HG03039 (cell line): ENCODE results near the gene PRKN.

Experiments used
- ATAC-seq: cut with Tn5 transposase; IDR thresholded peaks from one replicate; pipeline ENCODE4 v1.9.1; 2021; ENCODE audit warnings: mild to moderate bottlenecking, moderate library complexity; ENCODE audit not compliant: unreplicated experiment

PRKN gene

DNA sequence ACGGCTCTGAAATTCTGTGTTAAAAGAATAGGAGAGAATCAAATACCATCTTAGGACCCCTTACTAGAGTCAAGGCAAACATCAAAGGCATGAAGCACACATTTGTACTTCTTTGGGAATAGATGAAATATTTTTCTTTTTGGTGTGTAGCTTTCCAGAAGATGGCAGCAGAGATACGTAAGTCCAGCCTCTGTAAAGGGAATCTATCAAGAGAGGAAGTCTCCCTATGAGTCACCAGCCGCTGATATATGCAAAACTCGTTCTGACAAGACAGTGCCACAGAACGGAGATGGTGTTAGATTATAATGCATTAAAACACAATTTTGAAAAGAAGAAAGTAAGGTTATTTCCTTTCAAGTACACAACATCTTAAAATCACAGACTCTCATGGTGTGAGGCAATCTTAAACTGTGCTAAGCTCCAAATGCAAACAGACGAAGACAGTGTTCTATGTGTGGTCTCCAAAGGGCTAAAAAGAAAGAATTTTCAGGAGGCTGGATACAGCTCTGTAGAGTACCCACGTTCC, 1333.7 kb downstream of the PRKN start:
- peak; percentile 100 for ATAC-seq

DNA sequence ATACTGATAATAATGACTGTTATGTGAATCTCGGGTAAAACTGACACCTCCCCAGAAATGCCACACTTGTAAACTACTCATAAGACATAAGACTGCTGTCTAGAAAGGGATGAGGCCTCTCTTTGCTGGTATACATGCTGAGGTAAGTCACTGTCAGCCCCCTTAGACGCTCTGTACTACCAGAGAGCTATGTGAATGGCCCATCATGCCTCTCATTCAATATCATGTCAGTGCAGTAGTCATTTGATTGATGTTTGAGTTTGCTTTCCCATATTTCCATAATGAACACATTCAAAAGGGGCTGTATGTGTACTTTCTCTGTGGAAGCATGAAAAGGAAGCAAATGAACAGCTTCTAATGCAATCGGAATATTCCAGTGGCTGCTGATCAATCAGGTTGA, 1334.3 kb downstream of the PRKN start:
- no peak for ATAC-seq

DNA sequence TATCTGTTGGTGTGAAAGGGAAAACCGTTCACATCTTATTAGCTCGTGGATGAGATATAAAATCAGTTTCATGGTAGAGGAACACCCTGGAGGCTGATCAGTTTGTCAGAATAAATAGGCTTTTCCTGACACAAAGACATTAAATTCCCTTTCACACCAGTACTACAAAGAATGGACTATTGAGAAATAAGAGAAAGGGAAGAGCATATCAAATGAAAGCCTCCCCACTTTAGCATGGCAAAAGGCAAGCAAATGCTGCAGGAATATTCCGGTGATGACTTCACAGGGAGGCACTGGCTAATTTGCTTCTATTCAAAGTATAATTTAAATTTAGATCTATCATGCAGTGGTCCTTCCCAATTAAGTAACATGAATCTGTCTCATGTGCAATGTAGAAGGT, 1337.8 kb downstream of the PRKN start:
- ATAC-seq, result no peak

DNA sequence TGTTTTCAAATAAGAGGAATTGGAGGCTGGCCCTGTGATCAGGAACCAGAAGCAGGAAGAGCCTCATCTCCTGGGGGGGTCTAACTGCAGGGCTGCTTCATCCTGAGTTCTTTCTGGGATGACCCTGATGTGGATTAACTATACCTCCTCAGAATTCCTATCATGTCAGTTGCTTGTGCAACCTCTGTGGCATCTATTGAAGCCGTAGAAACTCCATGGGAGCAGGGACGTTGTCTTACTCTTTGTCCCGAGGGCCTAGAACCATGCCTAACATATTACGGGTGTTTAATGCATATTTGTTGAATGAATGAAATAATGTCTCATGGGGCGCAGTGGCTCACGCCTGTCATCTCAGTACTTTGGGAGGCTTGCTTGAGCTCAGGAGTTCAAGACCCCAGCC, 1343.6 kb downstream of the PRKN start:
- no peak for ATAC-seq

DNA sequence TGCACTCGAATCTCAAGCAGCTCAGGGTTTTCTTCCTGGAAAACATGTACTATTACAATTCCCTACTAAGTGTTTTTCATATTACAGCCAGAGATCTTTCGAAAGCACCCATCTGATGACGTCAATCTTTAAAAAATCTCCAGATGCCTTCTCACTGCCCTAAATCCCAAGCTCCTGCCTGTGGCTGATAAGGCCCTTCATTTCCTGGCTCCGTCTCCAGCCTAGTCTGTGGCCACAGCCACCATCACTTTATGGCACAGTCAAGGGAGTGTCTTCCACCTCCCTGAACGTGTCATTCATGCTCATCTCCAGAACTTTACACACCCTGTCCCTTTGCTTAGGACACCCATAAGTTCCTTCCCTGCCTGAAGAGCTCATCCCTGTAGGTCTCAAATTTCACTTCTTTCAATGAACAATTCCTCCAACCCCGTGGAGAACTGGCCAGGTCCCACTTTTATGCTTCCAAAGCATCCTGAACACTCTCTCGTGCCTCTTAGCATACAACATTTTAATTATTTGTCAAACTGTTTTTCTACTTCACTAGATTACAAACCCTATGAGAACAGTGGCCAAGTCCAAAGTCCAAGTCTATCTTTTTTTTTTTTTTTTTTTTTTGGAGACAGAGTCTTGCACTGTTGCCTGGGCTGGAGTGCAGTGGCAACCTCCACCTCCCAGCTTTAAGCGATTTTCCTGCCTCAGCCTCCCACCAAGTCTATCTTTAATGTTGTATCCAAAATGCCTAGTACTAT, 1347.6 kb downstream of the PRKN start:
- ATAC-seq, result no peak

DNA sequence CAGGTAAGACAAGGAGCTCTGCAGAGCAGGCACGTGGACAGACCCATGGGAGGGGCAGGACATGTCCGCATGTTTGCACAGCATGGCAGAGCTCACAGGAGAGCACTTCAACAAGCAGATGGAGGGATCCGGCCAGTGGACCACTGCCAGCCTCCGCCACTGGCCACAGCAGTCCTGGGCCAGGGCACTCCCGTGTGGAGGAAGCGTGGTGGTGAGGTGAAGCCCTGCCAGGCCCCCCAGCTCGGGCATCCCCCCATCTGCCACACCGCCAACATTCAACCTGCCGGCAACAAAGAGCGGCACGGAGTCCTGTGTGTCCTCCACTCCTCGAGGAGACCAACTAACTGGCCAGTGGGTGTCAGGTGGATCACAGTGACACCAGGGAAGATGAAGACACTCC, 1349.5 kb downstream of the PRKN start:
- ATAC-seq, result no peak

DNA sequence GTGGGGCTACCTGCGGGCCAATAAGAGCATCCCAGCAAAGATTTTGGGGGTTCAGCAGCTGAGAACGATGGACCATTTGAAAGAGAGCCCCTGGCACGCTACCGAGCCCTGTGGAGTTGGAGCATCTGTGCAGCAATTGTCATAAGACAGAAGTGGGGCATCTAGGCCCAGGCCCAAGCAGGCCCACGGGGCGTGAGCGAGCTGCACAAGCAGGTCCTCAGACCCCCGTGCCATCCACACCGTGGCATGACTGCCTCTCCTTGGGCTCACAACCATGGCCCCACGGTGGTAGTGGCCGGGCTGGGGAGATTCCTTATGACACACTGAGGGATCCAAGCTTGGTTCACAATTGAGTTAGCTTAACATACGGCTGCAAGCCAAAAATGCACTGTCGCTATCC, 1350.5 kb downstream of the PRKN start:
- ATAC-seq, result no peak

DNA sequence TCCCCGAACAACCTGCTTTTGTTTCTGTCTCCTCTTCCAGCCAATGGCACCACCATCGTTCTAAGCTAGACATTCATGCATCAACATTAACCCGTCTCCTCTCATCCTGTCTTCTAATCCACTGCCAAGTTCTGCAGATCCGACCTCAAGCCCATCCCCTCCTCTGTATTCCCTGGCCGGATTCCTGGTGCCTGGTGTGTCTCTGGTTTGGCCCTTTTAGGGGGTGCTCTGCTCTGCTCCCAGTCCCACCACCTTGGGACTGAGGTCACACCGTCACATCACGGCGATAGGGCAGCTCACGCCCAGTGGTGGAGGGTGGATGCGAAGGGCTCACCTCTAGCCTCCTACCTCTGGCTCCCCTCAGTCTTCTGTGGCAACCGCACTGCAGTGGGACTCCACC, 1351.2 kb downstream of the PRKN start:
- no peak for ATAC-seq

DNA sequence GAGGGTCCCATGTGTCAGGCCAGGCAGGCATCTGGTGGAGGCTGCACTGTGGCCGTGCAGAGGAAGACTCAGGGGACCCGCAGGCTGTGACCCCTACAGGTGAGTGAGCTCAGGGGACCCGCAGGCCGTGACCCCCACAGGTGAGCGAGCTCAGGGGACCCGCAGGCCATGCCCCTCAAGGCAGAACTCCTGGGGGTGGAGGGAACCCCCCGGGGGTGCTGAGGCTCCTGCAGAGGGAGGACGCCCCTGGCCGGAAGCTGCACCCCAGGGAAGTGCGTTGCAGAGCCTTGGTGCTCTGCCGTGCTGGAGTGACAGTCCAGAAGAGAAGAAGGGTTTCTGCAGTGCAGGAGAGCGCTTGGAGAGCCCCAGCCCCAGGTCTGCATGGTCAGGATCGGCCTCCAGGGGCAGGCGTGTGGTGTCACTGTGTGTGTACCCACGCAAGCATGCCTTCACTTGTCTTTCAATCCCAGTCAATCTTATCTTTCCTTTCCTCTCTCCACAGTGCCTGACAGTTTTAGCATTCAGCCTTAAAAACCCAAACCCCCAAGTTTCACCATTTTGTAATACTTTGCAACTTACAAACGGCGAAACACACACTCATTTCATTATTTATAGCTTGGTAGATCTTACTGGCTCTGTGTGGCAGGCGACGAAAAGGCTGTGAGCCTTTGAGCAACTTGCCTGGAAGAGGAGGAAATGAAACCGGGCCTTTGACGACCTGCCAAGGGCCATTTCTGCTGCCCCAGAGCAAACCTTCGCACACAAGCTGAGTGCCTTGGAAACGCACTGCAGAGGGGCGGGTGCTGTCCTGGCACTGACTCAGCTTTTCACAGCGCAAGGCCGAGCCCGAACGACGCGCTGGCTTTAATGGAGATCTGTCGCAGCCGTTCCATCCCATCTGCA, 1352.3 kb downstream of the PRKN start:
- no peak for ATAC-seq

DNA sequence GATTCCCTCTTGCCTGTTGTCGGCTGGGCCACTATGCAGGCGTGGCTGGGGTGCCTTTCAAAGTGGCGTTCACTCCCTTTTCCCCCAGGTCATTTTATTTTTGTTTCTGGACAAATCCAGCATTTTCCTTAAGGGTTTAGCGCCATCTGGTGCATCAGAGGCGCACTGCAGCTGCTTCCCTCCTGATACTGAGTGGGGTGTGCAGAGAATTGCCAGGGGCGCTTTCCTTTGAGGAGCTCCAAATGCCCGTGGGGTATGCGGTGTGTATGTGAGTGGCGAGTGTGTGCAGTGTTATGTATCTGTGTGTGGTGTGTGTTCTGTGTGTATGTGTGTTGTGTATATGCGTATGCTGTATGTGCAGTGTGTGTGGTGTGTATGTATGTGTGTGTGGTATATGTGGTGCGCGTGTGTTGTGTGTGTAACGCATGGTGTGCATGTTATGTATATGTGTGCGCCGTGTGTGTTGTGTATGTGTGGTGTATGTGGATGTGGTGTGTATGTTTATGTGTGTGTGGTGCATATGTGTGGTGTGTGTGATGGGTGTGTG, 1353.6 kb downstream of the PRKN start:
- ATAC-seq, result peak; percentile 43

DNA sequence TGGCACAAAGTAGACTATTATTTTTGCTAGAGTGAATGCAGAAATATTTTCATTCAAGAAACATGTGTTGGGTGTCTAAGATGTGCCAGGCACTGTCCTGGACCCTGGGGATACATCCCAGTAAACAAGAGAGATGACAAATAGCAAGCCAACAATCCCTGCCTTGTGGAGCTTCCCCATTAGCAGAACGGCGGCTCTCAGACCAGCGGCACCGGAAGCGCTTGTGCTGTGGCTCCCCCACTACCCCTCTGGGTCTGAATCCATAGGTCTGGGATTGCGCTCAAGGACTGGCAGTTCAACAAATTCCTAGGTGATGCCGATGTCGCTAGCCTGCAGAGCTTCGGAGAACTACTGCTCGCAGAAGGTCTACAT, 1355.2 kb downstream of the PRKN start:
- no peak for ATAC-seq

DNA sequence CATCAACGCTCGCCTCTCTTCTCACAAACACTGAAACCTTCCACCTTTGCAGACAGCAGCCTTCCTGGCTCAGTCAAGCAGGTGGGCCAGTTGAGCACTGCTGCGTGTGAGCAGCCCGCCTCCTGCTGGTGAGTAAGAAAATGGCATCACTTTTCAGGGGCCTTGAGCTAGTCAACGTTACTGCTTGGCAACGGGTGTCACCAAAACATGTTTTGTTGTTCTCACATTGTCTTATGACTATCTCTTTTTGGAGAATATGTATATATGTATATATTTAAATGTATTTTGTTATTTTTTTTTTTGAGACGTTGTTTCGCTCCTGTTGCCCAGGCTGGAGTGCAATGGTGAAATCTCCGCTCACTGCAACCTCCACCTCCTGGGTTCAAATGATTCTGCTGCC, 1356.7 kb downstream of the PRKN start:
- peak; percentile 76 for ATAC-seq

DNA sequence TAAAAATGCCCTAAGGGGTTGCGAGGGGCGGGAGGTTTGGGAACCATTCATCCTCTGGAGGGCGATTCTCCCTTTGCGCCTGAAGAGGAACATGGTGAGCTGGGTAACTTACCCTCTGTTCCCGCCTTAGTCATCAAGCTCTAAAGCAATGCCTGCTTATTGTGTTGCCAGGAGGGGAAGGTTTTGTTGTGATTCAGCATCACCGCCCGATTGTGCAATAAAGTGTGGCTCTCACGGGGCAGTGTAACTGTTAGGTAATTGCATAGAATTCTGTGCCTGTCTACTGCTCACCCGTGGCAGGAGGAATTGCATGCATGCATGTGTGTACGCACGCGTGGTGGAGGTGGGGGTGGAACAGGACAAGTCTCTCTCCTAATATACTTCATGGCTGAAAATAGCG, 1358.2 kb downstream of the PRKN start:
- ATAC-seq, result no peak

DNA sequence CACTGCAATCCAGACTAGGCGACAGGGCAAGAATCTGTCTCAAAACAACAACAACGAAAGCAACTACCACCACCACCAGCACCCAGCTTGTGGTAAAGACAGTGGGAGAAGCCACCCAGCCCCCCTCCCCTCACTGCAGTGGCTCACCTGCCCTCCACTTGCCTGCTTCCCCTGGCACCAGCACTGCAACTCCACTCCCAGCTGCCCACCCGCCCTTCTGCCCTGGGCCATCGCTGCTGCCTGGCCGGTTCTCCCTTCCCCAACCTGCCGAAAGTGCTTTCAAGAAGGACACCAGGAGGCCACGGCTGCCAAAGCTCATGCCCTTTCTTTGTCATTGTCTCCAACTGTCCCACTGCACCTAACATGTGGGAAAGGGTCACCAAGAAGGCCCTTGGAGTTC, 1359.1 kb downstream of the PRKN start:
- no peak for ATAC-seq

DNA sequence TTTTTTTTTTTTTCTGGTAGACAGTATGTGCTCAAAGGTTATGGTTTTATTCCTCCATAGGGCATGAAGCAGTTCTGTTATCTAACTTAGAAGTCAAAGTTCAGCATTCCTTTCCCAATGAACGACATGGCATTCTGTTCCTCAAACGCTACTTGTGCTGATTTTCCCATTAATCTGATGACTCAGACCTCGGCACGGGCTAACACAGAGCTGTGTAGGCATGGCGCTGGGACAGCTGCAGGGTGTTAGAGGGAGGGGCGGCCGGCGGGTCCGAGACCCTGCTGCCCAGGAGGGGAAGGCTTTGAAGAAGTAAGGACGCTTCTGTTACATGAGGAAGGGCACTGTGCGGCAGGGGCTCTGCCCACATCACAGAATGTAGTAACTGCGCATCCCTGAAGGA, 1360.1 kb downstream of the PRKN start:
- no peak for ATAC-seq

DNA sequence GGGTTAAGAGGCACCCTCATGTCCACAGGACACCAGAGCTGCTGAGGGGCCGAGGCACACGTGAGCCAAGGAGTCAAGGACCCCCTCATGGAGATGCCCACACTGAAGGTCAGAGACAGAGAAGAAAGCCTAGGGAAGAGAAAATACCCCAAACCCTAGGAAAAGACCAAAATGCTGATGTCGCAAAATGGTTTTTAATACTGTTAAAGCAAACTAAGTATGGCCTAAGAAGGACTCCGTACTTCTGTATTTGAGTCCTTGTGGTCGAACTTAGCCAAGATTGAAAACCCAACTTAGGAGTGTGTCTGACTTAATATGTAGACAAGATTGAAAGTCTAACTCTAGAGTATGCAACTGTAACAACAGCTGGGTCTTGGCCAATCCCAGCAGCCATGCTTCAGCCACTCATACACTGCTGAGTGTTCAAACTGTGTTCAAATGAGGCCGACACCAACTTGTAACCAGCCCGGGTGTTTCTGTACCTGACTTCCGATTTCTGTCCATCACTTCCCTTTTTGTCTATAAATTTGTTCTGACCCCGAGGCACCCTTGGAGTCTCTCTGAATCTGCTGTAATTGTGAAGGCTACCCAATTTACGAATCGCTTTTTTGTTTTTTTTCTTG, 1361.2 kb downstream of the PRKN start:
- ATAC-seq, result no peak

DNA sequence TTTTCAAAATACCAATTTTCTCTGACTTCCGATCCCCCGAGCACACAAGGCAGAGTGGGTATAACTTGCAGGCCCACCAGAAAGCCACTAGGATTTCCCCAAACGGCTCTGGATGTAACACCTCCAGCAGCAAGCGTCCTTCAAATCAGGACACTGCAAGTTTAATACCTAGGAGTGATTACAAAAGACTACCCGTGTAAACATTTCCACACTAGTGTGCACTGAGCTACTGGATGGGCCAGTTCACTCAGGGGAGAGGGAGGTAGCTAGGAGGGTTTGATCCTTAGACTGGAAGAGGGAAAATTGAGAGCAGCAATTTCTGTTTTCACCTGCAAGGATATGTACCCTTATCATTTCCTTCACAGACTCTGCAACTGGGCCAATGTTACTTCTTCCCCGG, 1361.9 kb downstream of the PRKN start:
- ATAC-seq, result no peak

DNA sequence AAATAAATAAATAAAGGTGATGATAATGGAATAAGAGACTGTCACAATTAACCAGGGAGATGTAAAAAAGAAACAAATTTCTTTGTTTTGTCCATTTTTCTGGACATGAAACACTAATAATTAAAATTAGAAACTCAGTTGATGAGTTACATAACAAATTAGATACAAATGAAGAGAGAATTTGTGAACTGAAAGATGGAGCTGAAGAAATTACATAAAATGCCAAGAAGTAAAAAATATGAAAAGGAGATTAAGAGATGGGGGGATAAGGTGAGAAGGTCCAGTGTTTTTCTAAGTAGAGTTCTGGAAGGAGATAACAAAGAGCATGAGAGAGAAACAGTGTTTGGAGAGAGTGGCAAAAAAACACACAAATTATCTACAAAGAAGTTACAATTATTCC, 1364.3 kb downstream of the PRKN start:
- no peak for ATAC-seq

DNA sequence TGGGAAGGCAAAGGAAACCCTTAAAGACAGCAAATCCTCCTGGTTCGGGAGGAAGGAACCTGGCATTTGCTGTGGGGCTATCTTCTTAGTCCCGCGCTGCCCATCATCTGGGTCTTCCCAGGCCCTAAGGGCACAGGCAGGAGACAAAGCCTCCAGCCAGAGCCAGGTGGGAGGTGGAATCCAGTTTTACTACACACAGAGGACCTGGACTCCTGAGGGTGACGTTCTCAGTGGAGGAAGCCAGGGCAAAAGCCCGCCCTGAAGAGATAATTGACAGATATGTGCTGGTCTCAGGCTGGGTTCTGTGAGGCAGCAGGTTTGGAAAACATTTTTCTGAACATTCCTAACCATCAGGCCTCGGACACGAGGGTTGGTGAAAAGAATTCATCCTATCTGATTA, 1365.3 kb downstream of the PRKN start:
- no peak for ATAC-seq

DNA sequence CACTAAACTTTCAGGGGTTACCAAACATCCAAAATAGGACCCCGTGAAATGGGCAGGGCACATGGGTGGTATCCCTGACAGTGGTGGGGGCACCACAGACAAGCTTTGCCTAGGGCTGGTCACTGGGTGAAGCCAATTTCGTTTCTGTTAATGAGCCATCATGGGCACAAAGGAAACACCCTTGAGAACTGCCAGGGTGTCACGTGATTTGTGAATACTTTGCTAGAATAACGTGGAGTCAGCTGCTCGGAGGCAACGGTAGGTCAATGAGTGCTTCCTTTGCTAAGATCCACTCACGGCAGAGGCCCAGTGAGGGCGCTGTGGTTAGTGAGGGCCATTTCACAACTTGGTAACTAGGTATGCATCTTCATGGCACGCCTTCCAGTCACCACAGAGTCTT, 1366.0 kb downstream of the PRKN start:
- ATAC-seq, result no peak

DNA sequence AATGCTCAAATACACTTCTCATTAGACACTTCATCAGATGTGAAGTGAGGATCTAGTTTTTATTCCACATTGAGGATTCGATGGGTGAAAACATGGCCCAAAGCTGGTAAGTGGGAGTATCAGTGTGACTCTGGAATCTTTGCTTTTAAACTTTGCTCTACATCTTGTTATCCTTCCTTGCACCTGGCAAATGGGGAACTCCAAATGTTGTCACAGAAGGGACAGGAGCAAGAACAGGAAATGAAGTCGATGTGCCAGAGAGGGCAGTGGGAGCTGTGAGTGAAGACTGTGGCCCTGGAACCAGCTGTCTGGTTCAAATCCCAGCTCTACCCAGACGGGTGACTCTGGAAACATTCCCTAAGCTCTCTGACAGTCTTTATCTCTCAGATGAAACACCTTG, 1367.0 kb downstream of the PRKN start:
- ATAC-seq, result no peak

DNA sequence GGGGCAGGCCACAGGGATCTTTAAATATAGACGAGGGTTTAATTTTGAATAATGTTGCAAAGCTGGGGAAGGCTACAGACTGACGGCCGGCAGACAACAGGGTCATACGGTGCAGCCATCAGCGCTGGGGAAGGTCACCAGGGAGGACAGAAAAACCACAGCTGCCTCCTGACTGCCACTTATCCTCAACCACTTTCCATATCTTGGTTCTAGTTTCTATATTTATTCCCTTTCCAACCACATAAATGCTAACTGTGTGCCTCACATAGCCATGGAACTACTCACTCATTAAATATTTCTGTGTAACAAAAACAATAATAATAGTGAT, 1368.0 kb downstream of the PRKN start:
- ATAC-seq, result no peak
